ENCODE measurements around the gene CCNT1.
"Not testable (repeated sequence)": the region's sequence is repeated elsewhere in the genome, so short reads cannot be mapped to it uniquely, and the experiment has no call there.

DNA sequence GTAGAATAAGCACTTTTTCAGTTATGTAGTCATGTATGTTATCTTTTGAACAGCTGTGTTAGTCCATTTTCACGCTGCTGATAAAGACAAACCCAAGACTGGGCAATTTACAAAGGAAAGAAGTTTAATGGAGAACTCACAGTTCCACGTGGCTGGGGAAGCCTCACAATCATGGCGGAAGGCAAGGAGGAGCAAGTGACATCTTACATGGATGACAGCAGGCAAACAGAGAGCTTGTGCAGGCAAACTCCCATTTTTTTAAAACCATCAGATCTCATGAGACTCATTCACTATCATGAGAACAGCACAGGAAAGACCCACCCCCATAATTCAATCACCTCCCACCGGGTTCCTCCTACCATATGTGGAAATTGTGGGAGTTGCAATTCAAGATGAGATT, 2.5 kb upstream of the CCNT1 start:
- TF ChIP-seq, protein P1, sequence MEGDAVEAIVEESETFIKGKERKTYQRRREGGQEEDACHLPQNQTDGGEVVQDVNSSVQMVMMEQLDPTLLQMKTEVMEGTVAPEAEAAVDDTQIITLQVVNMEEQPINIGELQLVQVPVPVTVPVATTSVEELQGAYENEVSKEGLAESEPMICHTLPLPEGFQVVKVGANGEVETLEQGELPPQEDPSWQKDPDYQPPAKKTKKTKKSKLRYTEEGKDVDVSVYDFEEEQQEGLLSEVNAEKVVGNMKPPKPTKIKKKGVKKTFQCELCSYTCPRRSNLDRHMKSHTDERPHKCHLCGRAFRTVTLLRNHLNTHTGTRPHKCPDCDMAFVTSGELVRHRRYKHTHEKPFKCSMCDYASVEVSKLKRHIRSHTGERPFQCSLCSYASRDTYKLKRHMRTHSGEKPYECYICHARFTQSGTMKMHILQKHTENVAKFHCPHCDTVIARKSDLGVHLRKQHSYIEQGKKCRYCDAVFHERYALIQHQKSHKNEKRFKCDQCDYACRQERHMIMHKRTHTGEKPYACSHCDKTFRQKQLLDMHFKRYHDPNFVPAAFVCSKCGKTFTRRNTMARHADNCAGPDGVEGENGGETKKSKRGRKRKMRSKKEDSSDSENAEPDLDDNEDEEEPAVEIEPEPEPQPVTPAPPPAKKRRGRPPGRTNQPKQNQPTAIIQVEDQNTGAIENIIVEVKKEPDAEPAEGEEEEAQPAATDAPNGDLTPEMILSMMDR (IDR thresholded peaks at IDR 0.05; ENCODE audit: low read depth, low read length, missing input control), result not testable (repeated sequence)
- TF ChIP-seq EGR1 (IDR thresholded peaks at IDR 0.05; ENCODE audit: low read depth in 2 of 2); YY1 (IDR thresholded peaks at IDR 0.05); GABPA (IDR thresholded peaks at IDR 0.05 in 1 of 2, conservative IDR thresholded peaks at IDR 0.05 in 1 of 2); RAD21 (IDR thresholded peaks at IDR 0.05); TAF1 (conservative IDR thresholded peaks at IDR 0.05); JUND (IDR thresholded peaks at IDR 0.05): not testable (repeated sequence)
- TF ChIP-seq, protein P2, sequence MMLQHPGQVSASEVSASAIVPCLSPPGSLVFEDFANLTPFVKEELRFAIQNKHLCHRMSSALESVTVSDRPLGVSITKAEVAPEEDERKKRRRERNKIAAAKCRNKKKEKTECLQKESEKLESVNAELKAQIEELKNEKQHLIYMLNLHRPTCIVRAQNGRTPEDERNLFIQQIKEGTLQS (IDR thresholded peaks at IDR 0.05), result not testable (repeated sequence)
